Adrenal gland (tissue), 5 donors: ENCODE data around the gene ARL4A.

ENCODE experiments used
- POLR2A ChIP-seq, 2 donors: fragments of 450-650 bp; IDR thresholded peaks; one replicate each; pipeline ENCODE4 v1.6.1; 2017; ENCODE audit warnings: antibody characterized with exemption in 2 of 2, mild to moderate bottlenecking in 2 of 2, moderate library complexity in 1 of 2
- TF ChIP-seq, protein P1 (sequence below), 6 experiments: fragments of 450-650 bp in 4 of 6; fragments of 200-600 bp in 2 of 6; sonication (generic) in 1 of 6; IDR thresholded peaks; 1 replicate in 5 of 6; 2 replicates in 1 of 6; pipeline versions ENCODE4 v1.5.1 to v1.8.0; 2016 to 2021; ENCODE audit warnings: antibody characterized with exemption in 6 of 6, mild to moderate bottlenecking in 2 of 6, moderate library complexity in 1 of 6
- donor health status: DM: no; HTN: no; CAD: no.

DNA sequence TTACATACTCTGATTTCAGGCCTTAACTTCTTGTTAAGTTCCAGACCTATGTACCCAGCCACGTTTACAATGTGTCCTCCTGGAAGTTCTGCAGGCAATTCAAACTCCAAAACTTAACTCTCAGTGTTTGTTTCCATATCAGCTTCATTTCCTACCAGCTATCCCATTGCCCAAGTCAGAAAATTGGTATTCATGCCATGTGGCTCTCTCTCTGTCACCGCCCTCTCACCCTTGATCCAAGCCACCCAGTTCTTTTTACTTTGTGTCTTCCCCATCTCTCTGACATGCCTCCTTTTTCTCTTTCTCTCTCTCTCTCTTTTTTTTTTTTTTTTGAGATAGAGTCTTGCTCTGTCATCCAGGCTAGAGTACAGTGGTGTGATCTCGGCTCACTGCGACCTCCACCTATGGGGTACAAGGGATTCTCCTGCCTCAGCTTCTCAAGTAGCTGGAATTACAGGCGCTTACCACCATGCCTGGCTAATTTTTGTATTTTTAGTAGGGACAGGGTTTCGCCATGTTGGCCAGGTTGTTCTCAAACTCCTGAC is 33.9 kb downstream of the ARL4A start:
- TF ChIP-seq, protein P1, sequence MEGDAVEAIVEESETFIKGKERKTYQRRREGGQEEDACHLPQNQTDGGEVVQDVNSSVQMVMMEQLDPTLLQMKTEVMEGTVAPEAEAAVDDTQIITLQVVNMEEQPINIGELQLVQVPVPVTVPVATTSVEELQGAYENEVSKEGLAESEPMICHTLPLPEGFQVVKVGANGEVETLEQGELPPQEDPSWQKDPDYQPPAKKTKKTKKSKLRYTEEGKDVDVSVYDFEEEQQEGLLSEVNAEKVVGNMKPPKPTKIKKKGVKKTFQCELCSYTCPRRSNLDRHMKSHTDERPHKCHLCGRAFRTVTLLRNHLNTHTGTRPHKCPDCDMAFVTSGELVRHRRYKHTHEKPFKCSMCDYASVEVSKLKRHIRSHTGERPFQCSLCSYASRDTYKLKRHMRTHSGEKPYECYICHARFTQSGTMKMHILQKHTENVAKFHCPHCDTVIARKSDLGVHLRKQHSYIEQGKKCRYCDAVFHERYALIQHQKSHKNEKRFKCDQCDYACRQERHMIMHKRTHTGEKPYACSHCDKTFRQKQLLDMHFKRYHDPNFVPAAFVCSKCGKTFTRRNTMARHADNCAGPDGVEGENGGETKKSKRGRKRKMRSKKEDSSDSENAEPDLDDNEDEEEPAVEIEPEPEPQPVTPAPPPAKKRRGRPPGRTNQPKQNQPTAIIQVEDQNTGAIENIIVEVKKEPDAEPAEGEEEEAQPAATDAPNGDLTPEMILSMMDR (IDR thresholded peaks at IDR 0.05): no peak
- no peak for TF ChIP-seq POLR2A (IDR thresholded peaks at IDR 0.05)
